GM21515 (cell line): ENCODE data around the gene MSX2.

ENCODE experiments used
- ATAC-seq: cut with Tn5 transposase; IDR thresholded peaks from one replicate; pipeline ENCODE4 v1.9.1; 2021; ENCODE audit not compliant: unreplicated experiment

Gene MSX2

DNA sequence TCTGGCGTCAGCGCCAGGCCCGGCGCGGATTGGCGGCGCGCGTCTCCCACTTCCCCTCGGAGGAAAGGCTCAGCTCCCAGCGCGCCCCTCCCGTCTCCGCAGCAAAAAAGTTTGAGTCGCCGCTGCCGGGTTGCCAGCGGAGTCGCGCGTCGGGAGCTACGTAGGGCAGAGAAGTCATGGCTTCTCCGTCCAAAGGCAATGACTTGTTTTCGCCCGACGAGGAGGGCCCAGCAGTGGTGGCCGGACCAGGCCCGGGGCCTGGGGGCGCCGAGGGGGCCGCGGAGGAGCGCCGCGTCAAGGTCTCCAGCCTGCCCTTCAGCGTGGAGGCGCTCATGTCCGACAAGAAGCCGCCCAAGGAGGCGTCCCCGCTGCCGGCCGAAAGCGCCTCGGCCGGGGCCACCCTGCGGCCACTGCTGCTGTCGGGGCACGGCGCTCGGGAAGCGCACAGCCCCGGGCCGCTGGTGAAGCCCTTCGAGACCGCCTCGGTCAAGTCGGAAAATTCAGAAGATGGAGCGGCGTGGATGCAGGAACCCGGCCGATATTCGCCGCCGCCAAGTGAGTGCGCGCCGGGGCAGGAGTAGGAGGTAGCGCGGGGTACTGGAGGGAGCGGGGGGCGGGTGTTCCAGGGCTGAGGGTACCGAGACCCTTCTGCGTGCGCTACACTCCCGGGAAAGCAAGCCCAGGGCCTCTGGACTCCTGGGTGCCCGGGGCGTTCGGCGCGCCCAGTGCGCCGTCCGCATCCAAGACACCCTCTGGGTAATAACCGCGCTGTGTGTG is at the start of gene MSX2:
MSX2 (plus strand) TSS at position 99 of the 777 bp plus-strand sequence; CDS start at position 177, 78 bp downstream.
- no peak for ATAC-seq

DNA sequence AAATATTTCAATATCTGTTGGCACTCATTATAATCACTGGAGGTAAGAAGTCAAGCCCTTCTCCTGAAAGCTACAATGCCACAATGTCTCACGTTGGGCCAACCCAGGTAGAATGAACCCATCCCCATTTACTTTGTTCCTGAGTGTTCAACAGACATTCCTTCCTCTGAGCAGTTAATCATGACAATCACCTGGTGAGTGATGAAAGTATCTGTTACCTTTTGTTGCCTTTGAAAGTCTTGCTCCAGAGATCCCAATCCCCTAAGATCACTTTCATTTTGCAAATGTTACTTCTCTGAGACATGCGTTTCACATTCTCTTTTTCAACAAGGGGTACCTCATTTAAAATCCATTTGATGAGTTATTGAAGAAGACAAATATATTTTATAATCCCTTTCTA is 49.3 kb upstream of the MSX2 start:
- ATAC-seq: no peak

DNA sequence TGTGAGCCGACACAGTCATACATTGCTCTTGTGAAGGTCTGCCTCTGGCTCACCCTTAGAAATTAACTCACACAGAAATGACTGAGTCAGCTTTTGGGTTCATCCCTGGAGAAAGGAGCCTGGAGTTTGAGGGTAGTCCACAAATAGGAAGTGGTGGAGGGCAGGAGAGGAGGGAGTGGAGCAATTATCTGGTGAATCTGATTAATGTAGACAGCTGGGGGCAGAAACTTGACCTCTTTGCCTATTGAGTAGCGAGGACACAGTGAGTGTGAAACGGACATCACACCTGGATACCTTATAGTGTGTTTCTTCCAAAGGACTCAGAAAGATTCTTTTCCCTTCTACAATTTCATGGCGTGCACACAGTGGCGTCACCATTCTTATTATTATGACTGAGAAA is 48.5 kb upstream of the MSX2 start:
- no peak for ATAC-seq

DNA sequence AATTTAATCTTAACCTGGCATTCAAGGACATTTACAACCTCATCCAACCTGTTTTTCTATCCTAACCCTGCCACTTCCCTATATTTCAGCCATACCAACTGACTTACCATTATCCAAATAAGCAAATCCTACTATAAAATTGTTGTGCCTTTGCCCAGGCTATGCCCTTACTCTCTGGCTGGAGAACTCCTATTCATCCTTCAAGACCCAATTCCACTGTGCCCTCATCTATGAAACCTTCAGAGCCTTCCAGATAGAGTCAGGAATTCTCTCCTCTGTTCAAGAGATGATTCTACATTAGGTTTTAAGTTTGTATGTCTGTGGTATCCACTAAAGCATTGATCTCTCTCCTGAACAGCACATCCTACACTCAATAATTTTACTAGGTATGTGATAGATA is 46.3 kb upstream of the MSX2 start:
- no peak for ATAC-seq

DNA sequence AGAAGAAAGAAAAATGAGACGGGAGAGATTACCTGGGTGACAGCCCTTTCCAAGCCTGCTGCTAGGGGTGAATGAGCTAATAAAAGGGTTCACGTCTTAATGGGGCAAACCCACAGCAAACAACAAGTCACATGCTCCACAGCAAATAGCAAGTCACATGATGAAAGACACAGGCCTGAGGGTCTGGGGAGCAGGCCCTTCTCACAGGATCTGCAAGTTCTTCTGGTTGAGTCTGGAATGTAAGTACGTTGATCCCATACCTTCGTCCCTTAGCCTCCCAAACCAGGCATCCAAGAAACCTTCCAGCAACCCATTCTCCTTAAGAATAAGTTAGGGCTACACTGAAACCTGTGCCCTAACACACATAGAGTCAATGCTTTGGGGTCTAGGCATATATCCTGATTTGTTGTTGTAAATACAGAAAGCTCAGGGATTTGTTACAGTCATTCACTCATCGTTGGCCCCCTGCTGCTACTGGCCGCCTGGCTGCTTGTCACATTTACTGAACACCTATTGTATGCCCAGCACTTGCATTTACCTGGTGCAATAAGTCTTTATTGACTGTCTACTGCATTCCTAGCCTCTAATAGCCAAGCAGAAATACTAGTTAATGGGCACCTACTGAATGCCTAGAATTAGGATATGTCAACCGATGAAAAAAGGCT is 43.3 kb upstream of the MSX2 start:
- no peak for ATAC-seq

DNA sequence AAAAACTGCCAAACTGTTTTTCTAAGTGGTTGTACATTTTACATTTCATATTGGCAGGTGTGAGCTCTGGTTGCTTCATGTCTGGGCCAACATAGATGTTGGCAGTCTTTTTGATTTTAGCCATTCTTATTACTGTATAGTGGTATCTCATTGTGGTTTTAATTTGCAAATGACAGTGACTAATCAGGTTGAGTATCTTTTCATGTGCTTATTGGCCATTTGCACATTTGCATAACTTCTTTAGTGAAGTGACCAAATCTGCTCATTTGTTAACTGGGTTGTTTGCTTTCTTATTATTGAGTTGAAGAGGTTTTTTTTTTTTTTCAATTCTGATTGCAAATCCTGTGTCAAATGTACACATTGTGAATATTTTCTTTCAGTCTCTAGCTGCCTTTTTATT is 36.9 kb upstream of the MSX2 start:
- no peak for ATAC-seq

DNA sequence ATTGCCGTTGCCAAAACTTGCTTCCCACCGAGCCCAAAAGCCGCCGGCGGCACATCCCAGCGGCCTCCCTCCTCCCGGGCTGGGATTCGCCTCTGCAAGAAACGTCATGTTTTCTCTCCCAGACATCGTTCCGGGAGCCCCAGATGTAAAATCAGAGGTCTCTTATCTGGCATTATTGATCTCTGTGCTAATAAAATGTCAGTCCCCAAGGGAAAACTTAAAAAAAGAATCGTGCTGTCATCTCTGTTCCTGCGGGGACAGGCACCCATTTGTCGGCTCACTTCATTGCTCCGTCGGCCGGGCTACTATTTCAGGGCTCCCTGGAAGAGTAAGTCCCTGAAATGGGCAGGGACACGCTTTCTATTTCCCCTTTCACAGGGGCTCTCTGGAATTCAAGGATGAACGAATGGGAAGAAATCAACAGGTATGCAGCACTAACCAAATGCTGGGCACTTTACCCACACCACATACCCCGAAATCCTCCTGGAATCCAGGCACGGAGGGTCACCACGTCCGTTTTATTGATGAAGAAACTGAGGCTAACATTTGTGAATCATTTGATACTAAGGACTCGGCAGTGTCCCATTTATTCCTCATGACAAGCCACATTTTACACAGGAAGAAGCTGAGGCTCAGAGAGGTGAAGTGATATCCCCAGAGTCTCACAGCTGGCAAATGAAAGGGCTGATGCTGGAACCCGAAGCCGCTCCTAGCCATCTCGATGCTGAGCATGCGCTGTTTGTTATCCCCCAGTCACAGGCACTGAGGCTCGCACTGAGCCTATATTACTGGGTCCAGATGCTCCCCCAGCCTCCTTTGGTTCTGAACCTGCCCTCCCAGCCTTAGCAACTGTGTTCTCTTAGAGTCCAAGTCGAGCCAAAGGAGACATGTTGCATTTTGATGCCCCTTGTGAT is 35.7 kb upstream of the MSX2 start:
- ATAC-seq: no peak

DNA sequence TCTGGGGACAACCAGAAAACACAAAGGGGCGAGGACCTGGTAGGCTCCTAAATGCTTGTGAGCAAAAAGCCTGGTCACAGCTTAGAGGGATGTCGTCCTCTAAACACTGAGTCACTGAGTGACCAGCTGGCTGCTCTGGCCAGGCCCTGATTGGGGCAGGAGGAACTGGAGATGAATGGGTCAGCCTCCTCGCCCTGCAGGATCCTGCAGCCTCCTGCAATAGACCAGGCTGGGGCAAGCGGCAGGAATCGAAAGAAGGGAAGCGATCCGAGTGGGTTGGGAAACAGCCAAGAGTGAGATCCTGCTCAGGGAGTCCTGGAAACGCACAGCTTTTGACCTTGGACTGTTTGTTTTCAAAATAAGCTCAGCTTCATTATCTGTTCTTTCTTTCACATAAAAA is 34.1 kb upstream of the MSX2 start:
- no peak for ATAC-seq

DNA sequence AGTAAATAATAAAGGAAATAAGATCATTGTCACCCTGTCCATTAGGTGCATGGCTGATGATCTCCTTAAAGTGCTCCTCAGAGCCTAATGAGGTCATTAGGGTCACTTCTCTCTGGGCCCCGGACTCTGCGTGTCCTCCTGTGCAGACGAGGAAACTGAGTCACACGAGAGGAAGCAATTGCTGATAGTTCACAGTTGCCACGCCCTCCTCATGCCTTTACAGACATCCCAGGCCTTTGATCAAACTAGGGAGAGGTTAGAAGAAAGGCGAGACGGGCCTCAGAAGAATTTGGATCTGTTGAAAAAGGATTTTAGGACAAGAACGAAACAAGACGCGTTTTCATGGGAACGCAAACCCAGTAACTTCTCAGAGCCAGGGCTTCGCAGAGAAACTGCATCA is 32.0 kb upstream of the MSX2 start:
- no peak for ATAC-seq

DNA sequence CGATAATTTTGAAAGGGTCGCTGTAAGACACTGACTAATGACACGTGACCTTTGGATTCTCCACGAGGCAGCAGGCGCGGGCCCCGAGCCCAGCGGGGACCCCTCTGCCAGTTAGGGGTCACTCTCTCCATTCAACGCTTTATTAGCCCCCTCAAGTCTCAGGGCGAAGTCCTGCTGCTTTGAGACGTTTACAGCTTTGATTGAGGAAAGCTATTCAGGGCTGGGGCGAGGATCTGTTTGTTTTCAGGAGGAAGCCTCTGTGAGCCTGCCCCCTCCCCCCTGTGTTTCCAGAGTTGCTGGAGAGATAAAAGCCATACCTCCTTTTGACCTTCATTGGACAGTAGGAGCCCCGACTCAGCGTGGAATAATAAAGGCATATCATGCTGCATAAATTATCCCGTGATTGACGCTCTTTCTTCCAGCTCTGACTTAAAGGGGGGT is 31.4 kb upstream of the MSX2 start:
- no peak for ATAC-seq

DNA sequence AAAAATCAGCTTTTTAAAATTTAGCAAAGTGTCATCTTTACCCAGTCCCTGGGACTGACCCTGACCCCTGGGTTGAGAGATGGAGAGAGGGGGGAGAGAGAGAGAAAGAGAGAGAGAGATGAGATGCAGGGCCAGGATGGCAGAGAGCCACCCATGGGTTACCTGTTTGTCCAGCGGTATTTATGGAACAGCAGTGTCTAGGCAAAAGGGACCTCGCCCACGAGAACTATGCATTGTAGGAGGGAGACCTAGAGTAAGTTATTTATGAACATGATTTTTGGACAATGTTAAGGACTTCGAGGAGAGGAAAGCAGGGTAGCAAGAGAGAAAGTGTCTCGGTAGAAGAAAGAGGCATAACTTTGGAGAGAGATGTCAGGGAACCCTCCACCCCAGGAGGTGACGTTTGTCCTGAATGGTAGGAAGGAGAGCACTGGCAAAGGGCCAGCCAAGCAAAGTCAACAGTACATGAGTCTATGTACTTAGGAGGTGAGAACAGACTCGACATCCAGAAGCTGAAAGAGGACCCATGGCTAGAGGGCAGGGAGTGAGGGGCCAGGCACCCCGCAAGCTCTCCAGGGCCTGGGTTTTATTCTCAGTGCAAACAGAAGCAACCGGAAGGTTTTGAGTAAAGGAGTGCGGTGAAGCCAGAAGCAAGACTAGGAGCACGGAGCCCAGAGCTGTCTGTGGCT is 30.5 kb upstream of the MSX2 start:
- ATAC-seq: no peak

DNA sequence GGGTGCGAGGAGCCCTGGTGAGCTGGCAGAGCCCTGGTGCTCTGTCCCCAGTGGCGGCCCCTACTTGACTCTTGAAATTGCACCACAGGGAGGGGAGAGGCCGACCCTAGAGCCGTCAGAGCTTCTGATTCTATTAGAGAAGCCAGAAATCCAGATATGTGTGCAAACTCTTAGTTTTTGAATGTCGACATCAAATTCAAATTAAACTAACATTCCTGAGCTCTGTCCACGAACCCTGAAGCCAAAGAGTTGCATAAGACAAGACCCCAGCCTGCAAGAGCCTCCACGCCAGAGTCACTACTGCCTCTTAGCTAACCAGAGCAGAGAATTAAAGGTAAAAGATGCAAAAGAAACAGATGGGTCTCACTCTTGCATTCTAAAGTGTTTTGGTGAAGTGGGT is 29.8 kb upstream of the MSX2 start:
- ATAC-seq: no peak

DNA sequence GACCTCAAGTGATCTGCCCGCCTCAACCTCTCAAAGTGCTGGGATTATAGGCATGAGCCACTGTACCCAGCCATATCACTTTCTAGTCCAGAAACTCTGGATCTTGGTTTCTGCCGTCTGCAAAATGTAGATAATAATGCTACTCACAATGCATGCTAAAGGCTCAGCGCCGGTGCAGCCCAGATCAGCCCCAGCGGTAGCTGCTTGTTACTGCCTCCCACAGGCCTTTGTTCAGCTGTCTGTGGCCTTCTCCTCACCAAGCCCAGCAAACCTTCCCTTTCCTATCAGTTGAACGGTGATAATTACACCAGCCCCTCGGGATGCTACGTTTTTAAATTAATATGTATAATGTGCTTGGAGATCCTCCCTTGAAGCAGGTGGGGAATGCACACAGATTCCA is 26.2 kb upstream of the MSX2 start:
- ATAC-seq: no peak

DNA sequence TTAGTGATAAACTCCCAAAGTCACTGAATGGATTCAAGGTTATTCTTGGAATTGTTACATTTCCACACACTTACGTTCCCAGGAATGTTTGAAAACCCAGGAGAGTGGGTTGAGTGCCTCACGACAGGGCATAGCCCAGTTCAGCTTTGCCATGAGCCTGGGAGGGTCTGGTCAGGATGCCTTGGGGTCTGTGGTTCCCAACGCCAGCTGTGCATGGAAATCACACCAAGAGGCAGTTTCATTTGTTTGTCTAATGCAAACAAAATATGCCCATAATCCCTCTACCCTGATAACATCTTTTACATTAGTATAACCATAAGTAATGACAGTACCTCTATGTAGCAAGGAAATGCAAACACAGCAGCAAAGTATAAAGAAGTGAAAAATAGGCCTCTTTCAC is 25.3 kb upstream of the MSX2 start:
- ATAC-seq: no peak

DNA sequence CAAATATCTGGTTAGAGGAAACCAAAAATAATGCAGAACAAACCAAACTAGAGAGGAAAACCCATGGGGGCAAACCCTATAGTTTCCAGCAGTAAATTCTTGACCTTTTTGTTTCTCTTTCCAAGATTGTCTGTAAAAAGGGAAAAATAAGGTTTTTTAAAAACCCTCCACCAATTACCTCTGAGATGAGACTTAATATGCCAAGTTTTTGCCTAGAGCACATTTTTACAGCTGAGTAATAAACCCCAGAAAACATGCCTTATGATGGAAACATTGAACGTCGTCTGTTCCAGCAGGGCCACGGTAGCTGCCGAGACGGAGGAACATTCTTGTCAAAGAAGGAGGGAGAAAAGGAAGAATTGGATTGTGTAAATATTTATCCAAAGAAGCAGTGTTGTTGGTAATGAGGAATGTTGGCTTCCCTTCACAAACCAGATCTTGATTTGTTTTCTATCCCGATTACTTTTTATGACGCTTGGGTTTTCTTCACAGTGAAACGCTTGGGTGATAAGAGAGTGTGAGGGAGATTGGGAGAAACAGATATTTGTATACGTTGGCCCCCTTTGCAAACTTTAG is 17.3 kb upstream of the MSX2 start:
- no peak for ATAC-seq

DNA sequence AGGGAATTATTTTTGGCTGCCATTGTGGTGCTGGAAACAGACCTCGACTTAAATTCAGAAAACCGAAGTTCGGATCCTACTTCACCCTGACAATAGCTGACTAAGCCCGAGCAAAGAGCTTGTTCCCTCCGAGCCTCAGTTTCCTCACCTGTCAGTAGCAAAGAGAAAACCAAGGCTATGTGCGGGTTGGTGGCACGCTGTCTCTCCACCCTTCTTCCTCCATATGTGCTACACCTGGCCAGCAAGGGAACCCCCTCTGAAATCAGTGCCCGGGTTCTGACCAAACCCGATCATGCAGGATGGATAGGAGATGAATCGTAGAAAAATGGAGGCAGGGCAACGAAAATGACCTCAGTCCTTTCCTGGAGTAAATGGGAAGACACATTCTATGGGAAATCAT is 16.7 kb upstream of the MSX2 start:
- no peak for ATAC-seq

DNA sequence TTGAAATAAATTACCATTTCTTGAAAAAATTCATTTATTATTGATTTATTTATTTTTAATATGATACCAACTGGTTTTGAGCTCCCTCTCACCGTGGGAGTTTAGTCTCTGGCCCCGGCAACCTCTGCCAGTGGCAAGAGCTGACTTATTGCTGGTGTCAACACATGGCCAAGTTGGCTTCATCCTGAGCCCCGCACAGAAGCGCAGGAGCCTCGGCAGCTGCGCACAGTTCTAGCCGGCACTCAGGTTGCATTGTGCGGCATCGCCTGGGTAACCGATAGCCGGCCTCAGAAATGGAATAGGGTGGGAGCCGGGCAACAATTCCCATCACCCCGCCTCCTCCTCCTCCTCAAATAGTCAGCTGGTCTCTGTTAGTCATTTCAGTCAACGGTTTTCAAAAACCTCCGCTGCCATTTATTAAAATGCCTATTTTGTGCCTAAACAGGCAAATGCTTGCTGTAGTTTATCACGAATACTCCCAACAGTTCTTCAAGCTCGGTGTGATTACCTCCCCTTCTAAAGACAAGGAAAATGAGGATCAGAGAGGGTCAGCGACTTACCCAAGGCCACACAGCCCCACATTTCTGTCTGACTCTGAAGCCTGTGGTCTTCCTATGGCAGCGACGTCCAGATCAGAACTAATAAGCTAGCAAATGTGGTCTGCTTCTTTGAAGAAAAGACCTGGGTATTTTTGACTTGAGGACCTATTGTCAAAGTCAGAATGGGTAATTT is 15.7 kb upstream of the MSX2 start:
- ATAC-seq: no peak

DNA sequence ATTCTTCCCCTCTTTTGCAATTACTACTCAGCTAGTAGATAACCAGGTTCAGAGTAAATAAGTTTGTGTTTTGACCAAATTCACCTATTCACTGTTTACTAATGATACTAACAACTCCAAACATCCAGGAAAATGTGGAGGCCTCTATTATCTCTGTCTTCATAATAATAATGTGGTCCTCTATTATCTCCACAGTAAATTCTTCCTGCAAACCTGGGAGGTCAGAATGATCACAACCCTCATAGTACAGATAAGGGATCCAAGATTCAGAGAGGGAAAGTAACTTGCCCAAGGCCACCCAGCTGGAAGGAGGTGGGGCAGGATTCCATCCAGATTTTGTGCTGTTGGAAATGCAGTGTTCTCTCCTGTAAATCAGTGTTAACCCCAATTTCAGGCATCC is 9.6 kb upstream of the MSX2 start:
- no peak for ATAC-seq

DNA sequence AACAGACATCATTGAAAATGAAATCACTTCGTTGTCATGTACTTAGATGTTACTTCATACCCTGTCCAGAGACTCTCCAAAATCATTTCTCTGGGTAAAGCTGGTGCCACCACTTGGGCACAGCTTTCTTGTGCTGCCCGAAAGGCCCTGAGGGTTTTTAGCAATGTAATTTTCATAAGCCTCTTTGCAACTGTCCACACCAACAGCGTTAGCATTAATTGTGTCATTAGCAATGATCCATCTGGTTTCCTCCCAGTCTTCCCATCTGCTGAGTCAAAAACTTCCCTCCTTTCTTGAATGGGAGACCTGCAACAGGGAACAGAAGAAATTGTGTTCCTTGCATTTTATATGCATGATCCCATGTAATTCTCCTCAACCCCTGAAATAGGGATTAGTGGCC is 8.6 kb upstream of the MSX2 start:
- no peak for ATAC-seq

DNA sequence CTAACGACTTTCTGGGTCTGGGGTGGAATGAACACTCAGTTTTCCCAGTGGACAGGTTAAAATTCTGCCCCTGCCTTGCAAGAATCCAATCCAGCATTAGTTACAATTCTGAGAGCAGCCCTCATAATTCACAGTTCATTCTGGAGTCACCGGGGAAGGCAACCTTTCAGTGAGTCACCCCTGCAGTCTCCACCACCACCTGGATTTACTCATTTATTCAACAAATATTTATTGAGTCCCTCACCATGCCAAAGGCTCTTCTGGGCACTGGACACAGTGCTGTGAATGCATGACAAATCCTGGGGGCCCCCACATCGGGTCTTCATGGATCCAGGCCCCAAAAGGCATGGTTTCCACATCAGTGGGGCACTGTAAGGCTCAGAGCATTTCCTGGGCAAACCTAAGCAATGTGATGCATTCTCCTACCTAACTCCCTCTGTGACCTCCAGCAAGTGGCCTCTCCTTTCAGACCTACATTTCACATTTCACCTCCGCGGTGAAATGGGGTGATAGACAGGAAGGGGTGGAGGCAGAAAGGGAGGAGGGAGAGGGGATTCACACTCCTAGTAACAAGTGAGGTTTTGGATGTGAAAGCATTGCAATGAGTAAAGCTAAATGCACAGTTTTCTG is 6.4 kb upstream of the MSX2 start:
- ATAC-seq: no peak
